Muscle of leg (tissue), 11 donors: ENCODE measurements around the gene MAP10. TPM values are rescaled to one million over a fixed set of nuclear protein-coding genes. Genes with fewer than 3 reads are reported as not detected.
"Not testable (repeated sequence)": the region's sequence is repeated elsewhere in the genome, so short reads cannot be mapped to it uniquely, and the experiment has no call there.

Experiments
- DNase-seq: peaks from one replicate; pipeline ENCODE4 v3.0.0; 2013
- H3K27ac ChIP-seq: one replicate; pipeline ENCODE4 v1.5.1; 2013; ENCODE audit warnings: mild to moderate bottlenecking, low read length, control low read depth
- H3K27me3 ChIP-seq: one replicate; pipeline ENCODE4 v1.6.1; 2013; ENCODE audit warnings: low read length; ENCODE audit not compliant: control insufficient read depth, insufficient read depth
- H3K36me3 ChIP-seq: one replicate; pipeline ENCODE4 v1.6.1; 2013; ENCODE audit warnings: low read length; ENCODE audit not compliant: control insufficient read depth, insufficient read depth
- H3K4me1 ChIP-seq: one replicate; pipeline ENCODE4 v1.6.1; 2013; ENCODE audit warnings: low read length; ENCODE audit not compliant: control insufficient read depth, insufficient read depth
- H3K4me3 ChIP-seq: one replicate; pipeline ENCODE4 v1.5.1; 2013; ENCODE audit warnings: low read length, control low read depth
- H3K9me3 ChIP-seq: replicated peaks from 2 replicates; pipeline ENCODE4 v1.6.1; 2013; ENCODE audit warnings: low read depth, low read length; ENCODE audit not compliant: control insufficient read depth
- WGBS: methylation state at CpG from one replicate; pipeline ENCODE4 v1.1.5; 2013; ENCODE audit warnings: missing lambda C conversion rate; ENCODE audit not compliant: insufficient coverage; 5-methylcytosine and 5-hydroxymethylcytosine counted together
- polyA plus RNA-seq, 8 donors: library from polyadenylated mRNA; unstranded; fragments of 120-200 nt; gene quantifications; one replicate each; pipeline versions ENCODE4 v1.2.1 to v1.2.3, GENCODE V29; 2013; ENCODE audit warnings: inconsistent platforms in 1 of 8, low replicate concordance in 1 of 8; ENCODE audit not compliant: insufficient read length in 8 of 8, insufficient read depth in 1 of 8
- total RNA-seq: library from RNA; stranded (reverse); fragments of 120-200 nt; gene quantifications from one replicate; pipeline ENCODE4 v1.2.4, GENCODE V29; 2013

Gene MAP10
- total and polyA plus RNA-seq, 9 donors = 2.2 to 3.5 (median 2.7) TPM

GRCh38 chr1:232773752-232774151, 31.5 kb upstream of the MAP10 start:
- 100% methylated on average over 4 of the region's 9 CpGs for WGBS
- no peak overlapping the region for H3K27ac ChIP-seq
- DNase-seq = no peak
- H3K4me3 ChIP-seq = no peak overlapping the region
- H3K27me3 ChIP-seq = no peaks in the 10 kb centered on the region
- no peaks in the 10 kb centered on the region for H3K4me1 ChIP-seq
- no peaks in the 10 kb centered on the region for H3K36me3 ChIP-seq
- no peaks in the 10 kb centered on the region for H3K9me3 ChIP-seq

DNA sequence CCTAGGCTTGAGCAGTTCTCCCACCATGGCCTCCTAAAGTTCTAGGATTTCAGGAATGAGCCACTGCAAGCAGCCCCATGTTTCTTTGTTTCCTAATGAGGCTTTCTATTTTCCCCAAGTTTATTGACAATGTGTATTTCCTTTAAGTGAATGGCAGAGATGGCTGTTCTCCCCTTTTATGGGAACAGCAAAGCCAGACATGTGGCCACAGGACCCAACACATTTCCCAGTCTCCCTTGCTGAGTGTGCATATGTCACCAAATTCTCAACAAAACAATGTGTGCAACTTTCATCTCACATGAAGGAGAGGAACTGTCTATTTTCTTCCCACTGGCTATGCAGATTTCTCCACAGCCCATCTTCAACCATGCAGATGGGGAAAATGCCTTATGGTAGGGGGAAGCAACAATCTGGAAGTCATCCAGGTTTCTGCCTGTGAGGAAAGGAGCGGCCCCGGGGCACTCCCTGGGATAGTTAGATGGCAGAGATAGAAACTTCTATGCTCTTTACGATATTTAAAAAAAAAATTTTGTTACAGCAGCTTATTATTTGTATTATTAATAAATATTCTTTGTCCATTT, 28.6 kb upstream of the MAP10 start:
- Histone ChIP-seq H3K36me3 (no peaks in the 10 kb centered on the region), H3K27me3 (no peaks in the 10 kb centered on the region), H3K4me1 (no peaks in the 10 kb centered on the region), H3K4me3 (no peak overlapping the region), H3K9me3 (no peaks in the 10 kb centered on the region), H3K27ac (no peak overlapping the region)
- no peak for DNase-seq
- no CpG with 5 or more reads among the region's 3 CpGs for WGBS

DNA sequence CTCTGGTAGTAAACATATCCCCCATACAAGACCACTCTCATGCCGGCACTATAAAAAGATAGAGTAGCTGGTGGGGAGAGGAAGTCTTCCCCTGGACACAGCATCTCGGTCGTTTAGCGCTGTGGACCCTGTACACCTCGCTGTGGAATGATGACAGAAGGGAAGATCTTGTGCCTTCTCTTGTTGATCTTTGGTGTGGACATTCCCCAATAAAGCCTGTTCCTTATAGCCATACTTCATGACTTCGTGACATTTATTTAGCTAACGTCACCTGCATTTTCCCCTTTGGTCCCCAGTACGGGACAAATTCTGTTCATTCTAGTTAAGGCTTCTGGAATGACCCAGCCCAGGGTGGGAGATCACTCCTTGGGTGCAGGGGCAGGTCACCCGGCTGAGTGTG, 24.9 kb upstream of the MAP10 start:
- H3K4me1 ChIP-seq = no peaks in the 10 kb centered on the region
- WGBS = 90% methylated on average over 4 of the region's 9 CpGs
- H3K4me3 ChIP-seq = no peak overlapping the region
- no peak overlapping the region for H3K27ac ChIP-seq
- no peaks in the 10 kb centered on the region for H3K36me3 ChIP-seq
- H3K9me3 ChIP-seq = no peaks in the 10 kb centered on the region
- no peak for DNase-seq
- no peaks in the 10 kb centered on the region for H3K27me3 ChIP-seq

DNA sequence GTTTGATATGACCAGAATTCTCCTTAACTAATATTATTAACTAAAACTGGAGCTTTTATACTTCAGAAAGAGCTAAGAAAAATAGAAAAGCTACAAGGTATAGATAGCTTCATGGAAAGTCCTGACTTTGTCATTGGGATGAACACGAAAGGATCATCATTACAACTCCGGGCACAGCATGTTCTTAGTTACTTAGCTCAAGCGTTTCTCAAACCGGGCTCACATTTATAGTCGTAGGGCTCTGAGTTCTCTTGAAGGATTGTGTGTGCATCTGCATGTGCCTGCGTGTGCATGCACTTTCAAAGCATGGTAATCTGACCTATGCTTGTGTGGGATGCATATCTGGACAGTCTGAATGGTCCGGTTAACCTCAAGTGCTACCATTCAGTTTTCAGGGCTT, 20.4 kb upstream of the MAP10 start:
- Histone ChIP-seq H3K27me3 (no peaks in the 10 kb centered on the region), H3K36me3 (no peaks in the 10 kb centered on the region), H3K9me3 (no peaks in the 10 kb centered on the region), H3K4me3 (no peak overlapping the region), H3K27ac (no peak overlapping the region), H3K4me1 (no peaks in the 10 kb centered on the region)
- WGBS = 86% methylated on average over 5 of the region's 7 CpGs
- DNase-seq = no peak

GRCh38 chr1:232785630-232786029, 19.6 kb upstream of the MAP10 start:
- H3K9me3 ChIP-seq, DNase-seq, H3K36me3 ChIP-seq, H3K27ac ChIP-seq, H3K4me1 ChIP-seq, H3K4me3 ChIP-seq, H3K27me3 ChIP-seq: not testable (repeated sequence)
- no CpG with 5 or more reads among the region's 1 CpG for WGBS

DNA sequence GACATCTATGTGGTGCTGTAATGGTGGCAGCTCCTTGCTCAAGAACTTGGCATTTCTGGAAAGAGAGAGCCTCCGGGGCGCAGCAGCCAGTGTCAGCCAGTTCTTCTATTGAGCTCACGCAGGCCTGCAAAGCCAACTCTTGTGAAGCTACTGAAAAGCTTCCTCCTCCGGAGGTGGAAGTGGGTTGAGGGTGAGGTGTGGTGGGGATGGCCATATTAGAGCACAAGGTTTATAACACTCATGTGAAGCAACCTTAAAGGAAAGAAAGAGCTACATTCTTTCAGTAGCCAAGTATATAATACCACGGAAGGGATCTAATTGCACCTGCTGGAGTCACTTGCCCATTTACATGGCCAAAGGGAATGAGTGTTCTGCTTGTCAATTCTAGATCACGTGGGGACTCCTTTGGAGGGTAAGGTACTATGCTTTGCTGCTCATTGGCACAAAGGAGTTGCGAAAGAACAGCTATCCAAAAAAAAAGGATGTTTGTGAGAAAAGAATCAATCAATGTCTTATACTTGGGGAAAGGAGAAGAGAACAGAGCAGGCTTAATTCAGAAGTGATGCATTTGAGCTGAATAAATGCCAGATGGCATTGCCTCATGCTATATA, 18.3 kb upstream of the MAP10 start:
- no peaks in the 10 kb centered on the region for H3K27me3 ChIP-seq
- H3K36me3 ChIP-seq = no peaks in the 10 kb centered on the region
- H3K27ac ChIP-seq = no peak overlapping the region
- H3K9me3 ChIP-seq = no peaks in the 10 kb centered on the region
- 82% methylated on average over 5 of the region's 7 CpGs for WGBS
- no peak overlapping the region for H3K4me3 ChIP-seq
- no peaks in the 10 kb centered on the region for H3K4me1 ChIP-seq
- DNase-seq = no peak

GRCh38 chr1:232788235-232788872, 16.9 kb upstream of the MAP10 start:
- no peak for DNase-seq
- H3K27ac ChIP-seq = no peak overlapping the region
- H3K36me3 ChIP-seq = no peaks in the 10 kb centered on the region
- no peaks in the 10 kb centered on the region for H3K9me3 ChIP-seq
- H3K4me1 ChIP-seq = no peaks in the 10 kb centered on the region
- H3K4me3 ChIP-seq = no peak overlapping the region
- H3K27me3 ChIP-seq = no peaks in the 10 kb centered on the region
- 84% methylated on average over 7 of the region's 7 CpGs for WGBS

- no peaks in the 10 kb centered on the region for H3K4me1 ChIP-seq
- H3K4me3 ChIP-seq = no peak overlapping the region
- H3K27ac ChIP-seq = no peak overlapping the region
- H3K9me3 ChIP-seq = no peaks in the 10 kb centered on the region
- no peaks in the 10 kb centered on the region for H3K36me3 ChIP-seq
- no peak for DNase-seq
- no peaks in the 10 kb centered on the region for H3K27me3 ChIP-seq
These were observed 15.6 kb upstream of the MAP10 start for GRCh38 chr1:232789651-232790050.

- no peak for DNase-seq
- no peaks in the 10 kb centered on the region for H3K27me3 ChIP-seq
- no peak overlapping the region for H3K4me3 ChIP-seq
- no peak overlapping the region for H3K27ac ChIP-seq
- H3K4me1 ChIP-seq = no peaks in the 10 kb centered on the region
- no peaks in the 10 kb centered on the region for H3K9me3 ChIP-seq
- H3K36me3 ChIP-seq = no peaks in the 10 kb centered on the region
These were observed 12.3 kb upstream of the MAP10 start for GRCh38 chr1:232792949-232793348.

DNA sequence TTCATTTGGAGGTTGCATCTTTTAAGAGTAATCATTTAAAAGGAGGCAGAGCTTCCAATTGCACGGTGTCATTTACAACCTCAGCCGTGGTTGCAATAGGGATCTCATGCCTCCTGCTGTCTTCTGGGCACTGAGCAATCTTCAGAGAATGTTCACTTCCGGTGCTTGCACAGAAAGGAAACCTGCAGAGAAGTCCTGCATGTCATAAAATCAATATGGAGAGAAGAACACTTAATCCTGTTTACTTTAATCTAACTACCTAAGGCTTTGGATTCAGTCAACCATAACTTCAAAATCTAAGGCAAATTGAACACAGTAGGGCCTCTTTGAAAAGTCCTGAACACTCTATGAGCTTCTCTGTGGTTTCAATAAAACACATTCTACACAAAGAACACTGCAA, 11.3 kb upstream of the MAP10 start:
- no peak for DNase-seq
- no peak overlapping the region for H3K27ac ChIP-seq

More for the DNA sequence above, 11.3 kb upstream of the MAP10 start:
- Histone ChIP-seq H3K36me3 (no peaks in the 10 kb centered on the region), H3K4me1 (no peaks in the 10 kb centered on the region), H3K9me3 (no peaks in the 10 kb centered on the region), H3K4me3 (no peak overlapping the region), H3K27me3 (no peaks in the 10 kb centered on the region)
- WGBS = 0% methylated on average over 2 of the region's 3 CpGs
